Gastroesophageal sphincter (tissue), 4 donors: Measurements from ENCODE around the gene RAB7B. TPM values are rescaled to one million over a fixed set of nuclear protein-coding genes. Genes with fewer than 3 reads are reported as not detected.
"Not testable (repeated sequence)": the region's sequence is repeated elsewhere in the genome, so short reads cannot be mapped to it uniquely, and the experiment has no call there.

ENCODE experiments used
- ATAC-seq: fragments of 150-250 bp; one replicate; pipeline ENCODE4 v1.9.1; 2016; ENCODE audit warnings: mild to moderate bottlenecking, moderate library complexity
- H3K27ac ChIP-seq, 4 donors: fragments of 200-600 bp; sonication (generic) in 3 of 4; 1 replicate in 3 of 4; 2 replicates in 1 of 4; pipeline ENCODE4 v1.5.1; 2016 to 2019
- H3K27me3 ChIP-seq: fragments of 200-600 bp; sonication (generic); one replicate; pipeline ENCODE4 v1.5.1; 2019
- H3K36me3 ChIP-seq, 2 donors: fragments of 200-600 bp; sonication (generic); one replicate each; pipeline ENCODE4 v1.5.1; 2019; ENCODE audit warnings: control low read depth in 1 of 2
- H3K4me1 ChIP-seq, 3 donors: fragments of 200-600 bp; sonication (generic); 1 replicate in 2 of 3; 2 replicates in 1 of 3; pipeline ENCODE4 v1.5.1; 2016 to 2019; ENCODE audit warnings: control low read depth in 2 of 3
- H3K4me3 ChIP-seq, 2 donors: fragments of 200-600 bp; sonication (generic); one replicate each; pipeline ENCODE4 v1.5.1; 2019; ENCODE audit warnings: mild to moderate bottlenecking in 1 of 2, moderate library complexity in 1 of 2
- H3K9me3 ChIP-seq, 3 donors: fragments of 200-600 bp; sonication (generic); one replicate each; pipeline ENCODE4 v1.5.1; 2017 to 2019; ENCODE audit warnings: control low read depth in 2 of 3
- CTCF ChIP-seq, 4 experiments: fragments of 200-600 bp in 2 of 4; fragments of 450-650 bp in 2 of 4; sonication (generic) in 1 of 4; IDR thresholded peaks; one replicate each; pipeline ENCODE4 v1.5.1; 2017 to 2019; ENCODE audit warnings: antibody characterized with exemption in 4 of 4, mild to moderate bottlenecking in 2 of 4, moderate library complexity in 2 of 4
- EP300 ChIP-seq: sonication (generic); formaldehyde crosslinking; IDR thresholded peaks from one replicate; pipeline ENCODE4 v1.6.1; 2017; ENCODE audit warnings: antibody characterized with exemption, mild to moderate bottlenecking
- POLR2A ChIP-seq, 2 donors: fragments of 450-650 bp; IDR thresholded peaks; one replicate each; pipeline ENCODE4 v1.6.1; 2017; ENCODE audit warnings: antibody characterized with exemption in 2 of 2, mild to moderate bottlenecking in 2 of 2, moderate library complexity in 1 of 2
- POLR2AphosphoS5 ChIP-seq: sonication (generic); formaldehyde crosslinking; IDR thresholded peaks from one replicate; pipeline ENCODE4 v1.6.1; 2017; ENCODE audit warnings: antibody characterized with exemption
- whole genome bisulfite sequencing, 2 donors: methylation state at CpG; one replicate each; pipeline ENCODE4 v1.1.5; 2018; ENCODE audit warnings: low coverage in 1 of 2; 5-methylcytosine and 5-hydroxymethylcytosine counted together
- total RNA-seq, 4 donors: library from RNA; depleted of rRNA; stranded (reverse); fragments of >200 nt; gene quantifications; one replicate each; pipeline ENCODE4 v1.1.0, GENCODE V29; 2016

The RAB7B gene
- total RNA-seq, 4 donors from 2014 or later: 0.78 to 2.4 (median 2.0) TPM

GRCh38 chr1:206000641-206001339 is 2.4 kb downstream of the RAB7B start:
- H3K4me3 ChIP-seq: no peak overlapping the region
- TF ChIP-seq EP300: no peak
- no peak for TF ChIP-seq POLR2A (IDR thresholded peaks at IDR 0.05)
- no peak for TF ChIP-seq POLR2AphosphoS5
- TF ChIP-seq CTCF (IDR thresholded peaks at IDR 0.05): no peak

GRCh38 chr1:205998457-205999241 is 4.5 kb downstream of the RAB7B start:
- TF ChIP-seq POLR2AphosphoS5 (no peak), EP300 (no peak), CTCF (IDR thresholded peaks at IDR 0.05) (no peak), POLR2A (IDR thresholded peaks at IDR 0.05) (no peak)
- no peak overlapping the region for H3K27ac ChIP-seq
- peaks cover 0 to 31% (median 20%) of the 10 kb centered on the region in 3 donors for H3K4me1 ChIP-seq
- H3K9me3 ChIP-seq: no peaks in the 10 kb centered on the region
- no peaks in the 10 kb centered on the region for H3K27me3 ChIP-seq
- ATAC-seq: no peak
- no peak overlapping the region for H3K4me3 ChIP-seq
- H3K36me3 ChIP-seq: no peaks in the 10 kb centered on the region
- WGBS, 2 donors: 81 to 90% methylated on average over 13 of the region's 13 CpGs

More at GRCh38 chr1:206000641-206001339, 2.4 kb downstream of the RAB7B start:
- H3K4me1 ChIP-seq: peaks cover 0 to 31% (median 22%) of the 10 kb centered on the region in 3 donors
- peak overlapping the region in 2 of 4 donors; percentile 4 to 40 for H3K27ac ChIP-seq
- no peak for ATAC-seq
- WGBS, 2 donors: 59% methylated on average over 8 of the region's 8 CpGs; no CpG with 5 or more reads in 1 of the 2 donors
- H3K36me3 ChIP-seq: no peaks in the 10 kb centered on the region
- H3K9me3 ChIP-seq: no peaks in the 10 kb centered on the region
- no peaks in the 10 kb centered on the region for H3K27me3 ChIP-seq

GRCh38 chr1:205996641-205997040 is 6.6 kb downstream of the RAB7B start:
- H3K9me3 ChIP-seq, H3K27me3 ChIP-seq, ATAC-seq, H3K4me3 ChIP-seq, H3K27ac ChIP-seq: not testable (repeated sequence)
- whole genome bisulfite sequencing, 2 donors: 100% methylated on average over 1 of the region's 1 CpG; no CpG with 5 or more reads in 1 of the 2 donors
- H3K4me1 ChIP-seq: peaks cover 0 to 11% (median 2%) of the 10 kb centered on the region in 3 donors
- H3K36me3 ChIP-seq: peaks cover 0 to 16% of the 10 kb centered on the region in 2 donors

- whole genome bisulfite sequencing, 2 donors: 41% methylated on average over 3 of the region's 4 CpGs; no CpG with 5 or more reads in 1 of the 2 donors
- no peak for ATAC-seq
- no peak overlapping the region for H3K27ac ChIP-seq
- no peaks in the 10 kb centered on the region for H3K9me3 ChIP-seq
- H3K4me3 ChIP-seq: no peak overlapping the region
- peaks cover 0 to 23% of the 10 kb centered on the region in 2 donors for H3K36me3 ChIP-seq
- no peaks in the 10 kb centered on the region for H3K4me1 ChIP-seq
- TF ChIP-seq EP300: no peak
- TF ChIP-seq POLR2A (IDR thresholded peaks at IDR 0.05): no peak
- TF ChIP-seq POLR2AphosphoS5: no peak
- H3K27me3 ChIP-seq: no peaks in the 10 kb centered on the region
Observed at GRCh38 chr1:205994346-205994745, 8.8 kb downstream of the RAB7B start.

- WGBS, 2 donors: 100% methylated on average over 1 of the region's 1 CpG
- no peak for ATAC-seq
- no peak overlapping the region for H3K4me3 ChIP-seq
- H3K27me3 ChIP-seq: no peaks in the 10 kb centered on the region
- TF ChIP-seq POLR2A (IDR thresholded peaks at IDR 0.05) (no peak), EP300 (no peak), POLR2AphosphoS5 (no peak), CTCF (IDR thresholded peaks at IDR 0.05) (no peak)
- H3K27ac ChIP-seq: no peak overlapping the region
- peaks cover 0 to 23% of the 10 kb centered on the region in 2 donors for H3K36me3 ChIP-seq
- H3K9me3 ChIP-seq: no peaks in the 10 kb centered on the region
- no peaks in the 10 kb centered on the region for H3K4me1 ChIP-seq
Observed at GRCh38 chr1:205993068-205993467, 10.1 kb downstream of the RAB7B start.
